HUES64 (cell line): Measurements from ENCODE around the gene CPT1A.

Experiments used
- H3K27ac ChIP-seq: 2 replicates; pipeline ENCODE4 v1.7.0; 2013; ENCODE audit warnings: low read depth, low read length, inconsistent platforms
- H3K27me3 ChIP-seq: 2 replicates; pipeline ENCODE4 v1.6.1; 2013; ENCODE audit warnings: mild to moderate bottlenecking, low read length; ENCODE audit not compliant: insufficient read depth
- H3K36me3 ChIP-seq: 2 replicates; pipeline ENCODE4 v1.6.1; 2013; ENCODE audit warnings: mild to moderate bottlenecking, low read length; ENCODE audit not compliant: insufficient read depth
- H3K4me1 ChIP-seq: 2 replicates; pipeline ENCODE4 v1.6.1; 2013; ENCODE audit warnings: mild to moderate bottlenecking, low read length, moderate library complexity; ENCODE audit not compliant: insufficient read depth
- H3K4me3 ChIP-seq: 2 replicates; pipeline ENCODE4 v1.5.1; 2013; ENCODE audit warnings: mild to moderate bottlenecking, low read length, moderate library complexity
- H3K9ac ChIP-seq: 2 replicates; pipeline ENCODE4 v1.6.1; 2013; ENCODE audit warnings: mild to moderate bottlenecking, low read depth, low read length
- H3K9me3 ChIP-seq: 2 replicates; pipeline ENCODE4 v1.6.1; 2013; ENCODE audit warnings: low read depth, low read length; ENCODE audit not compliant: insufficient read depth
- WGBS: fragments of 150-250, 120-280 bp; methylation state at CpG from one replicate; pipeline ENCODE4 v1.1.7; 2013; ENCODE audit warnings: missing lambda C conversion rate; 5-methylcytosine and 5-hydroxymethylcytosine counted together

Gene CPT1A

DNA sequence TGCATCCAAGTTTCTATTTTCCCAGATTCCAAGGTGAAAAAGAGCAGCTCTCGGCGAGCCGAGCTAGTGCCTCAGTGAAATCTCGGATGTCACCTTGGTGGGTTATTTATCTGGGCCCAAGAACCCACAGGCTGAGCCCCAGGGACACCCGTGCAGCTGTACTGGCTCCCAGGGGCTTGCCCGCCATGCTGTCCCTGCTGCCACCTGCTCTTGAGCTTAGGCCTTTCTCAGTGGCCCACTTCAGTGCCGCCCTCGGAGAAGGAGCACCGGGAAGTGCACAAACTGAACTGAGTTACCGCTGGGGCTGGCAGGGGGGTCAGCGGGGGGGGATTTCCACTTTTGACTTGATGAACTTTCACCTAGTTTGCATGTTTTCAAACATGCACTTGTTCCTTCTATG lies 27.9 kb downstream of the CPT1A start:
- Histone ChIP-seq H3K4me1 (no peaks in the 10 kb centered on the region), H3K27me3 (no peaks in the 10 kb centered on the region), H3K9ac (no peak overlapping the region), H3K36me3 (no peaks in the 10 kb centered on the region), H3K27ac (no peak overlapping the region), H3K9me3 (no peaks in the 10 kb centered on the region), H3K4me3 (no peak overlapping the region)
- 92% methylated on average over 11 of the region's 11 CpGs for WGBS

- Histone ChIP-seq H3K27me3 (no peaks in the 10 kb centered on the region), H3K4me3 (no peak overlapping the region), H3K27ac (no peak overlapping the region), H3K36me3 (no peaks in the 10 kb centered on the region), H3K9ac (no peak overlapping the region), H3K4me1 (no peaks in the 10 kb centered on the region), H3K9me3 (no peaks in the 10 kb centered on the region)
- WGBS: 97% methylated on average over 15 of the region's 15 CpGs
Observed at GRCh38 chr11:68812526-68812925, 29.2 kb downstream of the CPT1A start.

DNA sequence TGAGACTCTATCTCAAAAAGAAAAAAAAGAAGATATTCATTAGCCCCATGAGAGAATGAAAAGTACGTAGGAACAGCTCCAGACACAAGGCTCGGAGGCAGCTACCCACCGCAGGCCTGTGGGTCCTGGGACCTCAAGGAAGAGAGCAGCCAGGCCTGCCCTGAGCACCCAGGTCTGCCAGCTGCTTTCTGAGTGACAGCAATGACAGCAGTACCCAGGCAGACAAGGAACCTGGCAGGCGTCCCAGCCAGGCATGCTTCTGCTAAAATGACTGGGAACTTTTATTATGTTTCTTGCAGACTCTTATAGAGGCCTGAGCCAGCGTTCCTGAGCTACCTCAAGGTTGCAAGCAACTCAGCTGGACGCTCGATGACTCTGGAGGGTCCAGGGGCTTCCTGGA lies 31.6 kb downstream of the CPT1A start:
- H3K36me3 ChIP-seq: no peaks in the 10 kb centered on the region
- no peak overlapping the region; the same call in 1 of the 2 replicates for H3K9ac ChIP-seq
- no peak overlapping the region for H3K27ac ChIP-seq
- H3K9me3 ChIP-seq: no peaks in the 10 kb centered on the region
- H3K27me3 ChIP-seq: no peaks in the 10 kb centered on the region
- no peak overlapping the region for H3K4me3 ChIP-seq
- H3K4me1 ChIP-seq: no peaks in the 10 kb centered on the region
- WGBS: 96% methylated on average over 7 of the region's 7 CpGs

DNA sequence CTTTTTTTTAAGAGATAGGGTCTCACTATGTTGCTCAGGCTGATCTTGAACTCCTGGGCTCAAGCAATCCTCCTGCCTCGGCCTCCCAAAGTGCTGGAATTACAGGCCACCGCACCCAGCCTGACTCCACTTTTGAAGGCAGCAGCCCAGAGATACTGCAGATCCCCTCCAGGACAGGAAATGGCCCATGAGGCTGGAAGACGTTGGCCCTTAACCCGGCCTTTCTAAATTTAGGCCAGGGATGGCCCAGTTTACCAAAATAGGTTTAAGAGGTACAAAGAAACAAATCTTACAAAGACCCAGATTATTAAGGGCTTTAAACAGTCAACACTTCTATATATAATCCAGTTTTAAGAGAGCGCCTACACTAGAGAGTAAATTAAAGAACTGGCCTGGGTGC lies 32.2 kb downstream of the CPT1A start:
- 90% methylated on average over 5 of the region's 5 CpGs for WGBS
- Histone ChIP-seq H3K9ac (no peak overlapping the region), H3K4me1 (no peaks in the 10 kb centered on the region), H3K9me3 (no peaks in the 10 kb centered on the region), H3K4me3 (no peak overlapping the region), H3K27me3 (no peaks in the 10 kb centered on the region), H3K36me3 (no peaks in the 10 kb centered on the region), H3K27ac (no peak overlapping the region)

DNA sequence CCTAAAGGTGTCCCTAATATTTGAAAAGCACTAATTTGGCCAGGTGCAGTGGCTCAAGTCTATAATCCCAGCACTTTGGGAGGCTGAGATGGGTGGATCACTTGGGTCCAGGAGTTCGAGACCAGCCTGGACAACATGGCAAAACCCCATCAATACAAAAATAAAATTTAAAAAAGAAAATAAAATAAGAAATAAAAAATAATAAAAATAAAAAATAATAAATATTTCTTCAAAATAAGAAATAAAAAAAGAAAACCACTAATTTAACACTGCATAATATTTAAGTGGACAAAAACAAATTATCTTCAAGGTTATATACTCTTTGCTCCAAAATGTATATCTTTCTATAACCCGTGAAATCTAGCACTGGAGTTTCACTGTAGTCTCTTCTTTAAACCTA lies 32.9 kb downstream of the CPT1A start:
- Histone ChIP-seq H3K27ac (no peak overlapping the region), H3K27me3 (no peaks in the 10 kb centered on the region), H3K9ac (no peak overlapping the region), H3K36me3 (no peaks in the 10 kb centered on the region), H3K4me1 (no peaks in the 10 kb centered on the region), H3K4me3 (no peak overlapping the region), H3K9me3 (no peaks in the 10 kb centered on the region)
- WGBS: 100% methylated on average over 1 of the region's 2 CpGs

DNA sequence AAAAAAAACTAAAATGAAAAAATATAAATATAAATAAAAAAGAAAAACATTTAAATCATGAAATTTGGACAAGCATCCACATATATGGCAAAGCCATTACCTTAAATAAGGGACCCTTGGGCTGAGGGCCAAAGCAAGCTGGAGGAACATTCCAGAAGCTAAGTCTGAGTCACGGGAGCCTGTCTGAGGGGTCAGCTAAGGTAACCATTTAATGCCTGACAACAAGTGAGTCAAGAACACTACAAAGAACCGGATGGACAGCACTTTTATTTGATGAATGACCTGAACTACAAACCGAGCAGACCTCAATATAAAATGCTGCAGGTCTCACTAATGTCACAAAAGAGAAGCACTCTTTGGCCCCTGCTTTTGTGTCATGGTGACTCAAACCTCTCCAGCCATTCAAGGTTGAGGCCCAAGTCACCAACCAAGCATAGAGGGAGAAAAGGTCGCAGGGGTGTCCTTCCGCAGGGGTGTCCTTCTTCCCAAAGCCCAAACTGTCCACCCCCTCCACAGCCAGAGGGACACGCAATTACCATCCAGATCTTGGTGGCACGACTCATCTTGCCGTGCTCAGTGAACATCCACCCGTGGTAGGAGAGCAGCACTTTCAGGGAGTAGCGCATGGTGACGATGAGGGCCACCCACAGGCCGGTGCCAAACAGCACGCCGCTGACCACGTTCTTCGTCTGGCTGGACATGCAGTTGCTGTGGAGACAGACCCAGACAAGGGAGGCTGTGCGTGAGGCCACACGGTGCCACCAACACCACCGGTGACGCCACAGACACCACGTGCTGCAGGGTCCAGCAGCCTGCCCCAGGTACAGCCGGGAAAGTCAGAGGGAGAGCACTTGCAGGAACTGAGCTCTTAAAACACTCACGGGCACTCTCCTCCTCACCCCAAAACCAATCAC lies 34.5 kb downstream of the CPT1A start:
- Histone ChIP-seq H3K4me3 (no peak overlapping the region), H3K36me3 (no peaks in the 10 kb centered on the region), H3K27me3 (no peaks in the 10 kb centered on the region), H3K4me1 (no peaks in the 10 kb centered on the region), H3K9me3 (no peaks in the 10 kb centered on the region), H3K27ac (no peak overlapping the region), H3K9ac (no peak overlapping the region)
- 96% methylated on average over 23 of the region's 23 CpGs for WGBS

DNA sequence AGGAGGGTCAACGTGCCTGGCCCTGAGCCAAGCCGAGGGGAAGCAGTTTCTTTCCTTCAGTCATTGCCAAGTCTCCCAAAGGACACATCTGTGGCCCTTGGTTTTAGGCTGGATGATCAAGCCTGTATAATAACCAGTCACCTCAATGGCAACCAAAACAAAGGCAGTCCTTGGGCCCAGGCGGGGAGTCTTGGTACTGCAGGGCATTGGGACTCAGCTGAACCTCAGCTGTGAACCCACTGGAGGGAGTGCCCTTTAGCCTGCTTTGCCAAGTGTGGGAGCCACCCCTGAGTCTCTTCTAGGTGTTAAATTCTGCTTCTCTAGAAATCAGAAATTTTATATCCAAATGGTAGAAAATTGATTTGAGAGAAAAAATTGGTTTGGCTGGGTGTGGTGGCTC lies 36.9 kb downstream of the CPT1A start:
- Histone ChIP-seq H3K9ac (no peak overlapping the region), H3K4me1 (no peaks in the 10 kb centered on the region), H3K27ac (no peak overlapping the region), H3K27me3 (no peaks in the 10 kb centered on the region), H3K4me3 (no peak overlapping the region), H3K36me3 (peaks cover 2% of the 10 kb centered on the region; the same call in 1 of the 2 replicates), H3K9me3 (no peaks in the 10 kb centered on the region)
- 95% methylated on average over 3 of the region's 3 CpGs for WGBS

DNA sequence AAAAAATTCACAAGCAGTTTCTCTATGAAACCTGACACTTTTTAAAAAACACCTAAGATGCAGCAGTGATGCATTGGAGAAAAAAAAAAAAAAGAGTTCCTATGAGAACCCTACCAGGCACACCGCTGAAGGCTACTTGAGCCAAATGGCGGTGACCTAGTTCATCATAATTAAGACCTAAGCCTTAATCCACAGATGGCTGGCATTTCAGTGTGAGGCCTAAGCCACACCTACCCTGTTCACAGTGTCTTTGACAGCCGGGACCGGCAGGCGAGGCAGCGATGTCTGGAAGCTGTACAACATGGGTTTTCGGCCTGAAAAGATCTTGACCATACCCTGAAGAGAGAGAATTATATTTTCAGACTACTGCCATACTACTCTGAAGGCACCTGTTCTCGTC lies 38.0 kb downstream of the CPT1A start:
- Histone ChIP-seq H3K27me3 (no peaks in the 10 kb centered on the region), H3K36me3 (peaks cover 2% of the 10 kb centered on the region; the same call in 1 of the 2 replicates), H3K27ac (no peak overlapping the region), H3K9ac (no peak overlapping the region), H3K9me3 (no peaks in the 10 kb centered on the region), H3K4me3 (no peak overlapping the region), H3K4me1 (no peaks in the 10 kb centered on the region)
- 95% methylated on average over 8 of the region's 8 CpGs for WGBS

GRCh38 chr11:68798221-68798813 lies 43.4 kb downstream of the CPT1A start:
- peaks cover 2% of the 10 kb centered on the region; the same call in 1 of the 2 replicates for H3K36me3 ChIP-seq
- H3K27me3 ChIP-seq: no peaks in the 10 kb centered on the region
- 76% methylated on average over 23 of the region's 23 CpGs for WGBS
- no peaks in the 10 kb centered on the region for H3K9me3 ChIP-seq
- H3K4me3 ChIP-seq: no peak overlapping the region
- H3K27ac ChIP-seq: no peak overlapping the region
- H3K9ac ChIP-seq: peak overlapping the region; percentile 18; the same call in 1 of the 2 replicates
- H3K4me1 ChIP-seq: no peaks in the 10 kb centered on the region

DNA sequence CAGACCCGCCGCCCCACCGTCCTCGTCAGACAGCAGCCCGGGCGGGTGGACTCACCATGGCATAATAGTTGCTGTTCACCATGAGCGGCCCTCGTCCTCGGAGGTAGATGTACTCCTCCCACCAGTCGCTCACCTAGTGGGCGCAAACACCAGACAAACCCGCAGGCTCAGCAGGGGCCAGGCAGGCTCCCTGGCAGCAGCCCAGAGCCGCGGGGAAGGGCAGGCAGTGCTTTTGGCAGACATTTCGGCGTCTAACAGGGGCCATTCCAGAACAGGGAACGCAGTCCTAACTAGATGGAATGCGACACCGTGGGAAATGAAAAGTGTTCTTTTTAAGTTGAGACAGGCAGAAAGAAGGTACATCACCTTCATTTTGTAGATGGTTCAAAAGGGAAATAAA lies 44.9 kb downstream of the CPT1A start:
- no peaks in the 10 kb centered on the region for H3K4me1 ChIP-seq
- 93% methylated on average over 19 of the region's 19 CpGs for WGBS
- no peaks in the 10 kb centered on the region for H3K27me3 ChIP-seq
- H3K27ac ChIP-seq: no peak overlapping the region
- no peak overlapping the region for H3K9ac ChIP-seq
- H3K9me3 ChIP-seq: no peaks in the 10 kb centered on the region
- no peak overlapping the region for H3K4me3 ChIP-seq
- H3K36me3 ChIP-seq: peaks cover under 1% of the 10 kb centered on the region; the same call in 1 of the 2 replicates

DNA sequence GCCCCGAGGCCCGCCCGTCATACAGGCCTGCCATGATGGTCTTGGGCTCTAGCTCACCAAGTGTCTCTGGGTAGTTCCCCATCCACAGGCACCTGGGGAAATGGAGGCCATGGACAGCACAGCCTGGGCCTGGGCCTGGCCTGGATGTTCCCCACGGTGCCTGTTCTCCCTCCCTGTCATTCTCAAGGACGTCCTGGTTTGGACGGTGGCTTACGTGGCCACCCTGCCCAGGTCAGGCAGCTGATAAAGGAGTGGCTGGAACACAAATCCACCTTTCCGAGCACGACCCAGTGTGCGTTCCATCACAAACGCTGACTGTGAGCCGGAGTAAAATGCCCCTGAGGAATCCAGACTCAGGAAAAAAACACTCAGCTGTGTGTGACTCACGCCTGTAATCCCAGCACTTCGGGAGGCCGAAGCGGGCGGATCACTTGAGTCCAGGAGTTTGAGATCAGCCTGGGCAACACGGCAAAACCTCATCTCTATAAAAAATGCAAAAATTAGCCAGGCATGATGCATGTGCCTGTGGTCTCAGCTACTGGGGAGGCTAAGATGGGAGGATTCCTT lies 49.2 kb downstream of the CPT1A start:
- Histone ChIP-seq H3K27me3 (no peaks in the 10 kb centered on the region), H3K9ac (no peak overlapping the region), H3K9me3 (no peaks in the 10 kb centered on the region), H3K4me3 (no peak overlapping the region), H3K36me3 (no peaks in the 10 kb centered on the region; the same call in 1 of the 2 replicates), H3K4me1 (no peaks in the 10 kb centered on the region), H3K27ac (no peak overlapping the region)
- 96% methylated on average over 18 of the region's 18 CpGs for WGBS
